Tibial nerve (tissue), 3 donors: ENCODE measurements around the gene SLC38A3.
"Not testable (repeated sequence)": the region's sequence is repeated elsewhere in the genome, so short reads cannot be mapped to it uniquely, and the experiment has no call there.

ENCODE experiments used
- POLR2A ChIP-seq, 2 donors: fragments of 450-650 bp; IDR thresholded peaks; one replicate each; pipeline ENCODE4 v1.6.1; 2017; ENCODE audit warnings: antibody characterized with exemption in 2 of 2, mild to moderate bottlenecking in 2 of 2, moderate library complexity in 2 of 2
- TF ChIP-seq, protein P1 (sequence below), 5 experiments: fragments of 200-600 bp in 3 of 5; fragments of 450-650 bp in 2 of 5; sonication (generic) in 3 of 5; IDR thresholded peaks; one replicate each; pipeline ENCODE4 v1.5.1; 2016 to 2019; ENCODE audit warnings: antibody characterized with exemption in 5 of 5, mild to moderate bottlenecking in 3 of 5, moderate library complexity in 2 of 5

DNA sequence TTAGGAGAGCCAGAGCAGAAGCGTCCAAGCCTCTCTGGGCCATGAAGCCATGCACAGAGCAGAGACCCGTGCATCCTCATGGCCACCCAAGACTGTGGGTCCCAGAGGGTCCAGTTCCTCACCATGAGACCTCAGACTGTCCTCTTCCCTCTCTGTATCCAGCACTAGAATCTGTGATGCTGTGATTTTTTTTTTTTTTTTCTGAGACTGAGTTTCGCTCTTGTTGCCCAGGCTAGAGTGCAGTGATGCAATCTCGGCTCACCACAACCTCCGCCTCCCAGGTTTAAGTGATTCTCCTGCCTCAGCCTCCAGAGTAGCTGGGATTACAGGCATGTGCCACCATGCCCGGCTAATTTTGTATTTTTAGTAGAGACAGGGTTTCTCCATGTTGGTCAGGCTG is 39.7 kb downstream of the SLC38A3 start:
- TF ChIP-seq, protein P1, sequence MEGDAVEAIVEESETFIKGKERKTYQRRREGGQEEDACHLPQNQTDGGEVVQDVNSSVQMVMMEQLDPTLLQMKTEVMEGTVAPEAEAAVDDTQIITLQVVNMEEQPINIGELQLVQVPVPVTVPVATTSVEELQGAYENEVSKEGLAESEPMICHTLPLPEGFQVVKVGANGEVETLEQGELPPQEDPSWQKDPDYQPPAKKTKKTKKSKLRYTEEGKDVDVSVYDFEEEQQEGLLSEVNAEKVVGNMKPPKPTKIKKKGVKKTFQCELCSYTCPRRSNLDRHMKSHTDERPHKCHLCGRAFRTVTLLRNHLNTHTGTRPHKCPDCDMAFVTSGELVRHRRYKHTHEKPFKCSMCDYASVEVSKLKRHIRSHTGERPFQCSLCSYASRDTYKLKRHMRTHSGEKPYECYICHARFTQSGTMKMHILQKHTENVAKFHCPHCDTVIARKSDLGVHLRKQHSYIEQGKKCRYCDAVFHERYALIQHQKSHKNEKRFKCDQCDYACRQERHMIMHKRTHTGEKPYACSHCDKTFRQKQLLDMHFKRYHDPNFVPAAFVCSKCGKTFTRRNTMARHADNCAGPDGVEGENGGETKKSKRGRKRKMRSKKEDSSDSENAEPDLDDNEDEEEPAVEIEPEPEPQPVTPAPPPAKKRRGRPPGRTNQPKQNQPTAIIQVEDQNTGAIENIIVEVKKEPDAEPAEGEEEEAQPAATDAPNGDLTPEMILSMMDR (IDR thresholded peaks at IDR 0.05), result not testable (repeated sequence)
- not testable (repeated sequence) for TF ChIP-seq POLR2A (IDR thresholded peaks at IDR 0.05)
